T47D (cell line): ENCODE results near the gene DAZAP1.
A peak's percentile ranks its signal among the peaks of the same experiment; 100 is the strongest.

Experiments
- DNase-seq, 2 experiments: peaks; one replicate each; pipeline versions ENCODE4 v3.0.0 to v3.0.0-alpha.2; 2011 to 2012; ENCODE audit warnings: low read depth in 1 of 2, low spot score in 1 of 2
- JUND ChIP-seq: IDR thresholded peaks from 2 replicates; pipeline ENCODE4 v1.6.1; 2012; ENCODE audit warnings: low read depth
- in situ Hi-C: cut with HindIII; loops from 2 replicates; pipeline ENCODE4 v1.10.0; 2016; ENCODE audit warnings: low sequenced_read_pairs, low pct_unique_long_range_greater_than_20kb

The DAZAP1 gene

GRCh38 chr19:1482361-1483130 is 75.2 kb downstream of the DAZAP1 start:
- TF ChIP-seq JUND, result no peak
- peak in 1 of 2 experiments; percentile 2 for DNase-seq
- in situ Hi-C loops, result no loop called here

- DNase-seq, result no peak
- in situ Hi-C loops, result no loop called here
- no peak for TF ChIP-seq JUND
Measured at GRCh38 chr19:1483131-1483978, 76.0 kb downstream of the DAZAP1 start.

GRCh38 chr19:1483979-1484428 is 76.6 kb downstream of the DAZAP1 start:
- in situ Hi-C loops, result no loop called here
- no peak for TF ChIP-seq JUND
- DNase-seq, result no peak
